Stimulated activated CD8-positive, alpha-beta memory T cell treated with anti-CD3 and anti-CD28 coated beads, Interleukin-15, amount 100 ng/mL, for 4 hours (primary cell): ENCODE results near the gene PTPRN.

Experiments used
- DNase-seq, 2 donors: peaks; one replicate each; pipeline ENCODE4 v3.0.0-alpha.2; 2020; ENCODE audit warnings: low read depth in 2 of 2

Gene PTPRN

DNA sequence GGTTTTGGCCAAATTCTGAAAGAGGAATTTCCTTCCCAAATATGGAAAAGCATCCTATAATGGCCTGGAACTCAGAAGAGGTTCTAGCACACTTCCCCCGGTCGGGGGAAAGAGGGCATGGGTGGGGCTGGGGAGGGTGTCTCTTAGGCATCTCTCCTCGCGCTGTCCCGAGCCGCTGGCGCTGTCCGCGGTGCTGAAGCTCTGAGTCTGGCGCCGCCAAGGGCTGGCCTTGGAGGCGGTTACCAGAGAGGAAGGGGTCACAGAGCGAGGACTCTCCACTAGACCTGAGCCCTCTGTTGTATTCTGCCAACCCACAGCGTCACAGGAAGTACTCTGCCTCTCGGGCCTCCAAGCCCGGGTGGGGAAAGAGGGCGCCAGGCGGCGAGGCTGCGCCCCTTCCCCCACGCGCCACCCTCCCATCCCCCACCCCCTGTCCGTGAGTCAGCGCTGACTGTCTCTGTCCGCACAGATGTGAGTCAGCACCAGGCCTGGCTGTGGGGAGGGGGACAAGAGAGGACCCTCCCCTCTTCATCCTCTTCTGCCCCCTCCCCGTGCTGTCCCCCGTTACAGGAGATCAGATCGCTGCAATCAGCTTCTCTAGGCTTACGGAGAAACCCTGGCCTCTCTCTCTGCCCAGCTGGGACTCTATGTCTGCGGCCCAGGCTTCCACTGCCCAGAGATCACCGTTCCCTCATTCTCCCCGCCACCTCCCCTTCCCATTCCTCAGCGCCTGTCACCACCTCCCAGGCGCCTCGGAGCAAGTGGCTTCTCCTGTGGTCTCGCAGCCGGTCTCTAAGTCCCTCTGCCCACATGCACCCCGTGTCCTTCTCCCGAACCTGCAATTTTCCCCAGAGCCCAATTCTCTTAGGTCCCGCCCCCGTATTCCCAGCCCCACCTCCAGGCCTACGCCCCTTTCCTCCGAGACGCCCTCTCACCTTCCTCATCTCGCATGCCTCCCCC, 779 bp downstream of the PTPRN start:
- DNase-seq: peak in 1 of 2 donors; percentile 9

DNA sequence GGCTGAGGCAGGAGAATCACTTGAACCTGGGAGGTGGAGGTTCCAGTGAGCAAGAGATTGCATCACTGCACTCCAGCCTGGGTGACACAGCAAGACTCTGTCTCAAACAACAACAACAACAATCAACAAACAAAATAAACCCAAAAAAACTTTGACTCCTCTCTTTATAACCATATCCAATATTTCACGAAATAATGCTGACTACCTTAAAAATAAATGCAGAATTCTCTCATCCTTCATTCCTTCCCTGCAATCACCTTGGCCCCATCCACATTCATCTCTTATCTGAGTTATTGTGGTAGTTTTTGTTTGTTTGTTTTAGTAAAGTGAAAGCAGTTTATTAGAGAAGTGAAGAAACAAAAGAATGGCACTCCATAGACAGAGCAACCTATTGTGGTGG, 3.2 kb downstream of the PTPRN start:
- no peak for DNase-seq

DNA sequence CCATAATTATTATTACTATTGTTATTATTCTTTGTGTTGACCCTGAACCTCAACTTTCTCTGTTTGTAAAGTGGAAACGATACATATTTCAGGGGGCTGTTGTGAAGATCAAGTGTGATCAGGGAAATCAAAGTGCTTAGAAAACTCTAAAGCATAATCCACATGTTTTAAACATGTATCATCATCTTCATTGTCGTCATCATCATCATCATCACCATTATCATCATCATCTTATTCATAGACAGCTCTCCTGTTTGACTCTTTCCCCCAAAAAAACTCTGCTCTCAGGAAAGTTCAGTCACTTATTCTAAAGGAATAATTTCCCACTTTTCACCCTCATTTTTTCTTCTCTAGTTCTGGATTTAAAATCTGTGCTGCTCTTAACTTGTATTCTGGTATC, 5.0 kb downstream of the PTPRN start:
- DNase-seq: no peak

DNA sequence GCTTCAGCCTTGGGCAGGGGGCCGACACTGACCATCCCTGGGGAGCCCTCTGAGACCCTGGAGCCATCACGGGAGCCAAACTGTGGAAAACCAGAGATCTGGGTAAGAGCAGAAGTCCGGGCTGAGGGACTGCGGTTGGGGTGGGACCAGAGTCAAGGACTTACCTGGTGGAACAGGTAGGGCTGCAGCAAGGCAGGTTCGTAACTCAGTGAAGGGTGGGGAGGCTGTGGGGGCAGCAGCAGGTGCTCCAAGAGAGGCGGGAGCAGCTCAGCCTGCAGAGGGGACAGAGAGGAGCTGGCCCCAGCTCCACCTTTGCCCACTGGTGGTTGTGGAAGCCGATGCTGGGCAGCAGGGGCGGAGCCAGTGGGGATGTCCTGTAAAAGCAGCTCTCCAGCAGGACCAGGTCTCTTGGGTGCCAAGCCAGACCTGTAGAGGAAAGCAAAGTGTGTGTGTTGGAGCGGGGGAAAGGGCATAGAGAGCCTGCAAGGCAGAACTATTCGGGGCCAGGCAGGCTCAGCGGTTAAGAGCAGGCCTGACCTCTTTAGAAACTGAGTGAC, 6.7 kb downstream of the PTPRN start:
- no peak for DNase-seq

DNA sequence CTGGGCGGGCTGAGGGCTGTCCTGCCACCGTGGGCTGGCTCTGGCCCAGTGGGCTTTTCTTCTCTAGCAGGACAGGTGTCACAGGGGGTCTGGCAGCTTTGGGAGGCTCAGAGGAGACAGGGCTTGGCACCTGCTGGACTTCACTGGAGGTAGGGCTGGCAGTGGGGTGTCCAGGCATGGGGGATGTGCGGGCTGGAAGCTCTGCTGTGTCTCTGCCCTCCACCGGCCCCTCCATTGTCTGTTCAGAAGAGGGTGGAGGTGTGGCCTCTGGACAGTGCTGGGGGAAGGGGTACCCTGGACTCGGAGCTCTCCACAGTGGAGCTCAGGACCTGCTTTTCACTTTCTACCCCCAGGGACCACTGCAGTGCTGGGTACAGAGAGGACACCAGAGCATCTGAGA, 9.2 kb downstream of the PTPRN start:
- DNase-seq: no peak

DNA sequence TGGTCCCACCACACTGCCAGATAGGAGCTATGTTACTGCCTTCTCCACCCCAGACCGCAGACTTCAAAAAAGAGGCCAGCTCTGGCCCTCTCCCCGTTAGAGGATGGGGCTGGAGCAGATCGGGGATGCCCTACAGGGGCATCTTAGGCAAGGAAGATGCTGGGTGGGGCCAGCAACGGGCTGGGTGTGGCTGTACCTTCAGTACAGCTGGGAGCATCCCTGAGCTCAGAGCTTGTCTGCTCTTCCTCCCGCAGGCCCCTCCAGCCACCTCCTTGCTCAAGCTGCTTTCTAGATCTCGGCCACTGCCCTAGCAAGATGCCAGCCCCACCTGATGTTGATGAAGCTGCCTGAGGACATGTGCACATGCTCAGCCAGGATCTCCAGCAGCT, 9.8 kb downstream of the PTPRN start:
- DNase-seq: no peak

DNA sequence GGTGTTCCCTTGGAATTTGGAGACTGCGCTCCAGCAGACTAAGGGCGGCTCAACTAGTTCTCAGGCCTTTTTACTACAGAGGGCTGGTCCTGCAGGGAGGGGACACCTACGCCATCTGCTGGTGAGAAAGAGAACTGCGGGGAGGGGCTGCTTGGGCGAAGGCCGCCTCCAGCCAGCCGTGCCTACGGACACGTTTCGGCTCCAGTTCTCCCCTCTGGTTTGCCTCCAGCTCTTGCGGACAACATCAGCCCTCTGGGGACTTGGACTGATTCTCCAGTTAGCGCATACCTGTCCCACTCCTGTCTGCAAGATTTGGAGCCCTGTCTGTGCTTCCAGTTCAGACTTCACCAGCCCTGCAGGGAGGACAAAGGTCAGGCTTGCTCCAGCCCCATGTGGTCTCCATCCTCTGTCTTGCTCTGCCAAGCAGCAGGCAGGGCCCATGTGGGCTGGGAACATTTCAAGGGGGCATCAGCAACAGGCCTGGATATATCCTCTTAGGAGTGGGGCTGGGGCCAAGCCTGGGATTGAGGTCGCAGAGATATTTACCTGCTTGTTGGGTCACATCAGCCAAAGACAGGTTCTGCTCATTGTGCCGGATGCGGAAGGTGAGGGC, 10.3 kb downstream of the PTPRN start:
- DNase-seq: peak; percentile 63 to 75

DNA sequence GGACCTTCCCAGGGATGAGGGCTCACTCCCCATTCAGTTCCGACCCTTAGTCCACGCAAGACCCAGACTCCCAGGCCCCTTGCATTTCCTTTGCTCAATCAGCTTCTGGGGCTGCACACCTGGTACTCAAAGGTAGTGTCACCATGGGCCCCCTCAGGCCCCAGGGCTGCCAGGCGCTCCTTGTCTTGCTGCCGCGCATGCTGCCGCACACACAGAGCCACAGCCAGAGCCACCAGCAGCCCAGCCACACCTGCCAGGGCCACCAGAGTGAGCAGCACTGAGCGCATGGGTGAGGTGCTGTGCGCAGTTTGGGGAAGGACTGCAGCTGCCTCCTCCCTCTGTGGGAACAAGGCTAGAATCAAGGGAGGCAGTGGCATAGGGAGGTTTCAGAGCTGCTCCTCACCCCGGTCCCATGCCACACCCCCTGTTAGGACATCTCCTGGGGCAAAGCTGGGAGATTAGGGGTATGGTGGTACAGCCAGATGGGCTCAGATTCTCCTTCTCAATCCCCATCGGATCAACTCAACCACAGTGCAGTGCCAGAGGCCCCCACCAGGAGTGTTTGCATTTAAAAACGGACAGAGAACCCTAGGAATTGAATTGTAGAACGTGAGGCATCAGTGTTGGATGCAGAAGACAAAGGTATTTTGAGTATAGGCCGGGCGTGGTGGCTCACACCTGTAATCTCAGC, 11.3 kb downstream of the PTPRN start:
- no peak for DNase-seq

DNA sequence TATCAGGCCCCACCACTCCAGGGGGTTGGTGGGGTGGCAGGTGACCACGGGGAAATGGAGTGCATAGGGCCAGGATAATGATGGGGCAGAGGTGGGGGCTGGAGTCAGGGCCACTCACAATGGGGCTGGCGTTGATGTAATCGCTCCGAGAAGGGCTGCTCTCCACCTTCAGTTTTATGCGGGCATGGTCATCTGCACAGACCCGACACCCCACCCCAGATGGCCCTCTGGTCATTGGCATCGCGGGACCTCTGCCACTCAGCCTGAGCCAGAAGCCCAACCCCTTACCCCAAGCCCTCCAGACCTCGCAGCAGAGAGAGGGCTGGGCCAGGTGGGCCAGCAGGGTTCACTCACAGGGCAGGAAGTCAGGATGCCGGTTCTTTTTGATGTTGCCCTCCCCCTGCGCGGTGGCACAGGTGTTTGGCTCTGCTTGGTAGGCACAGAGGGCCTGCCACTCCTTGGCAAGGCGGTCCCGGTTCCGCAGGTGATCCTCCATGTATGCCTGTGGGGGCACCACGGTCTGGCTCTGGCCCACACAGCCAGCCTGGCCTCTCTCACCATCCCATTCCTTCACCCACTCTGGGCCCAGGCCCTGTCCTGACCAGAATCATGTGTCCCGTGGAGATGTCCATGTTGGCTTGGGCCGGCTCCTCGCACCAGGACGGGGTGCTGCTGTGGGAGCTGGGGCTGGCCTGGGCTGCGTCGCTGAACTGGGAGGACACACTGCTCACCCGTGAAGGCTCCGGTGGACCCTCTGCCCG, 12.4 kb downstream of the PTPRN start:
- no peak for DNase-seq

DNA sequence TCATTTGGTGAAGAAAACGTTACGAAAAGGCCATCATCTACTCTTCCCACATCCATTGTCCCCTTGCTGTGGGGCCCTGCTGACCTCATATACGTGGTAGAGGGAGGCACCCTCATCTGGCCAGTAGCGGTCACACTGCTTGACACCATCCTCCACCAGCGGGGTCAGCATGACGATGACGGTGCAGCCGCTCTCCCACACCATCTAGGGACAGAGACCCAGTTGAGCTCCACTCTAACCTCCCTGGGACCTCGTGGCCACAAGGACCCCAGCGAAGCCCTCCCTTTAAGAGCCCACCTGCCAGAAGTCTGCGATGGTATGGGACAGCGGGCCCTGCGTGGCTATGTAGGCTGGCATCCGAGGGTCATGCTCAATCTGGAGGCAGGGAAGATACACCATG, 13.1 kb downstream of the PTPRN start:
- no peak for DNase-seq

DNA sequence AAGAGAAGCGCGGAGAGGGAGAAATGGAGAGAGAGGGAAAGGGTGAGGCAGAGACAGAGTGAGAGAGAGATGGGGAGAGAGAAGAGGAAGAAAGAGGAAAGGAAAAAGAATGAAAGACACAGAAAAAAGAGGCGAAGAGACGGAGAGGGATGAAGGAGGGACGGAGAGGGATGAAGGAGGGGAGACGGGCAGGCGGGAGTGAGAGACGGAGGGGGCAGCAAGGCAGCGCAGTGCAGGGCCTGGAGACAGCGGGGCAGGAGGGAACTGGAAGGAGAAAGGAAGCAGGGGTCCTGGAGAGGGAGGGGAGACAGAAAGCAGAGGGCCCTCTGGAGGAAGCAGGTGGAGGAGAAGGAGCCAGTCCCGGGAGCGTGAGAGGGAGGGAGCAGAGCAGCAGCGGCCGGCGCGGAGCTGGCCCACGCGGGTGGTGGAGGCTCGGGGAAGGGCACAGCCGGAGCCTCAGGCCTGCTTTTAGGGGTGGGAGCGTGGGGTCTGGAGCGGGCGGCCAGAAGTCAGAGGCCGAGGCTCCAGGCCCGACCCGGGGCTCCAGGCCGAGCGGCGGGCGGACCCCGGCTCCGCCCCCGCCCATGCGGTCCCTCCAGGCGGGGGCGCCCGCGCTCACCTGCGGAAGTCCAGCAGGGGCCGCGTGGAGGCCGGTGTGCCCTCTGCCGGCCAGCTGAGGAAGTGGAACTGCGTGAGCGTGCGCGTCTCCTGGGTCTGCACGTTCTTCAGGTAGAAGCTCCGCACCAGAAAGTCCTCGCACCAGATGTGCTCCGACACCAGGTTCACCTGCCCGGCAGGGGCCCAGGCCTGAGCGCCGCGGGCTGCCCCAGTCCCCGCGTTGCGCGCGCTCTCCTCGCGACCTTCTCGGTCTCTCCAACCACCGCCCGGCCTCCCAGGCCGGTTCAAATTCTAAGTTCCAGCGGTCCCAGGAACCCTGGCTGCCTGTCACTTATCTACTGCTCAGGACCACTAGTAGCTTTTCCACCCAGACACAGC, 14.5 kb downstream of the PTPRN start:
- peak; percentile 71 to 77 for DNase-seq

DNA sequence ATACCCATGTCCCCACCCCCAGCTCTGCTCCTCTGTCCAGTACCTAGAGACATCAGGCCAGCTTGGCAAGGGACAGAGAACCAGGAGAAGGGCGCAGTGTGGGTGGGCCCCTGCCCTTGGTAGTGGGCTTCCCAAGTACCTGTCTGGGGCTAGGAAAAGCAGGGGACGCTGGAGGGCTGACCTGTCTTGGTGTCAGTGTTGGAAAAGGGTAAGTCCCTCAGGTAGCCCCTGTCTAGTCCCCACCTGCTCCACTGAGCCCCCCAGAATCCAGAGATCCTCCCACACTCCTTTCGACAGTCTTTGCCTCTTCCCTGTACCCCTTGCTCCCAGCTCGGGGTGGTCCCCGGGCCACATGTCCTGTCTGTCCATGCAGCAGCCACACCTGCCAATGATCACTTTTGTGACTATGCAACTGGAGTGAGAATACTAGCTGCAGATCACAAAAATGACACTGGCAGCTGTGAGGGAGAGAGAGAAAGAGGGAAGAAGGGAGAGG, 15.4 kb downstream of the PTPRN start:
- DNase-seq: no peak

DNA sequence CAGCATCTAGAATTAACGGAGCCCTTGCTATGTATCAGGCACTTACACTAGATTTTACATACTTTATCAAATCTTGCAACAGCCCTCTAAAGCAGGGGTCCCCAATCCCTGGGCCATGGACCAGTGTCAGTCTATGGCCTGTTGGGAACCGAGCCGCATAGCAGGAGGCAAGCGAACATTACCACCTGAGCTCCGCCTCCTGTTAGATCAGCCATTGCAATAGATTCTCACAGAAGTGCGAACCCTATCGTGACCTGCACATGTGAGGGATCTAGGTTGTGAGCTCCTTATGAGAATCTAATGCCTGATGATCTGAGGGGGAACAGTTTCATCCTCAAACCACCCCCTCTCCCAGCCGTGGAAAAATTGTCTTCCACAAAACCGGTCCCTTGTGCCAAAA, 16.6 kb downstream of the PTPRN start:
- DNase-seq: no peak

DNA sequence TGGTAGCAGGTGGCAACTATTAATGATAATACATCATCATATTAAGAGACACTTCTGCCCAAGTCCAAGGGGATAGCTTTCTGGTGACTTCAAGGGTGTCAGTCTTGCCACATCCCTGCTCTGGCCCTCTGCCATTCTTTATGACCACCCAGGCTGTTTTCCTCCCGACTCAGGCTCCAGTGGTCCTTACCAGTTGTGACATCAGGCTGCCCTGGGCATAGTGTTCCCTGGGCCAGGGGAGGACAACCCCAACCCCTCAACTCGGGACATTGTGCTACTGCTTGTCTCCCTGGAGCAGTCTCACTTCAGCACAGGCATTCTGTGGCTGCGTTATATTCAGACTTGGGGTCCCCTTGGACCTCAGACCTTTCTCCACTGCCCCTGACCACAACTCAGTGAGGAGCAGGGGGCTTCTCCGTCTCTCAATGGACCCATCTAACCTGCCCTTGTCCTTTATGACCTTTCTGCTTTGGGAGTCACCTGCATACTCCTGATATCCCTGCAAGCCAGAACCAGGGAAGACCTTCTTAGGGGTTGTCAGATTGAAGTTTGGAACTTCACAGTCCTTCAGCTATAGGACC, 17.2 kb downstream of the PTPRN start:
- DNase-seq: no peak

DNA sequence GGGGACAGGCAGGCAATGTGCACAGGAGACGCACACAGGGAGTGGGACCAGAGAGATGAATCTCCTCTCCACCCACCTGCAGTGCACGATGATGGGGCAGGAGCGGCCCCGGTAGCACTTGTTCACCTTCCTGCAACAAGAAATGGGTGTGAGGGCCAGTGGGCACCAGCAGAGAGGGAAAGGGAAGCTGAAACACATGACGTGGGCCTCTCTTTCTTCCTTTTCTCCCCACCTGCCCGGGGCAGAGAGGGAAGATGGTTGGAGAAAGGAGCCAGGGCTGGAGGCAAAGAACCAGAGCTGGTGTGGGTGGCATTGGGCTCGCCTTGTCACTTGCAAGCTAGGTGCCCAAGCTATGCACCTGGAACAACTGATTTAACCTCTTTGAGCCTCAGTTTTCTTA, 17.8 kb downstream of the PTPRN start:
- no peak for DNase-seq

DNA sequence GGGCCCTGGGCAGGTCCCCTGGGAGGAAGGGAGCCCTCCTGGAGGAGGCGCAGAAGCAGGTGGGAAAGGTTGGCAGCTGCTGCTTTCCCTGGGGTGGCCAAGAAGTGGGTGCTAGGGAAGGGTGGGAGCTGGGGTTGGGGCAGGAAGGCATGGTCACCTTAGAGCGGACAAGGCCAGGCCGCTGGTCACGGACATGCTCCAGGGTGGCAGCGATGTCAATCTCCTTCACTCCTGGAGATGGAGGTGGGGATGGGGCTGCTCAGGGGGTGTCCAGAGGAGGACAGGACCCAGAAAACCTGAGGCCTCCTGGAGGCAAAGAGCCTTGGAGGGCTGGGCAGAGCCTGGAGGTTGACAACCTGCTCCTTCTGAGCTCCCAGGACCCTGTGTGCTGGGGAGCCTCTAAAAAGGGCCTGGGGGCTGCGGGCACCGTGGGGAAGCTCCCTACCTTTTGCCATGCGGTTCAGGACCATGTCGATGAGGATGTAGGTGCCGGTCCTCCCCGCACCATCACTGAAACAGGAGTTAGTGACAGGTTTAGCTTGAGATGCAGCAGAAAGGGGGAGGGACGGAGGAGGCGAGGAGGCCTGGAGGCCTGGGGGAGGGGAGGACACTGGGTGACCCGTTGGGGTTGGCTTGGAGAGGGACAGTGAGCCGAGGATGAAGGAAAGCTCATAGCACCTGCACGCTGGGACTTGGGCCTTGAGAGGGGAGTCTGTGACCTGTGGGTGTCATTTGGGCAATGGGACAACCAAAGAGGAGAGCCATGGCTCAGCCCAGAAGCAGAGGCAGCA, 18.6 kb downstream of the PTPRN start:
- DNase-seq: no peak

DNA sequence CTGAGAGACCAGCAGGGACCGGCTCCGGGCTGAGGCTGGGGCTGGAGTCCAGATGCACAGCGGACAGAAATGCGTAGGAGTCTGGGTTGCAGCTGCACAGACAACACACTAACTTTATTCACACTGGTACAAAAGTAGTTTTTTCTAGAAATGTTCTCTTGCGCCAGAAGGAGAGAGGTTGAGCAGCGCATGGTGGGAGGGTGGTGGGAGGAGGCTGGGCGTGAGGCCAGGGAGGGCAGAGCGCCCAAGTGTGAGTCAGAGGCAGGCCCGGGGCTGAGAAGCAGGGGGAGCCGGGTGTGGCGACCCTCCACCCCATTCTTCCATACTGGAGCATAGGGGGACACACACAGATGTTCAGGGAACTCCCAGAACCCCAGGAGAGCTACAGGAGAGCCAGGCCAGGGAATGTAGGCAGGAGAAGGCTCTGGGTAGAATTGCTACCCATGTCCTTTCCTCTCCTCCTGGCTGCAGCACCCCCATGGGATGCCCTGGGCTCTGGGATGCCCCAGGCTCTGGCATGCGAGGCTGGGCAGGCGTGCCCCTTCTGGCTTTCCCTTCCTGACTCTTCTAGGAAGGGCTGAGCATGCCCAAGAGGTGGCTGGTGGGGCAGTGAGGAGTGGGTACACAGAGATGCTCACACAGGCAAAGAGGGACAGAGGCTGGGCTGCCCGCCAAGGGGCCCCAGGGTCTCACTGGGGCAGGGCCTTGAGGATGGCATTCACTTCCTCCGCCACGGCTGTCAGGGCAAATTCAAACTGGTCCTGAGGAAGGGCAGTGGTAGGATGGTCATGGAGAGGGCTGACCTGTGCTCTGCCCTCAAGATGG, 19.5 kb downstream of the PTPRN start:
- DNase-seq: no peak

DNA sequence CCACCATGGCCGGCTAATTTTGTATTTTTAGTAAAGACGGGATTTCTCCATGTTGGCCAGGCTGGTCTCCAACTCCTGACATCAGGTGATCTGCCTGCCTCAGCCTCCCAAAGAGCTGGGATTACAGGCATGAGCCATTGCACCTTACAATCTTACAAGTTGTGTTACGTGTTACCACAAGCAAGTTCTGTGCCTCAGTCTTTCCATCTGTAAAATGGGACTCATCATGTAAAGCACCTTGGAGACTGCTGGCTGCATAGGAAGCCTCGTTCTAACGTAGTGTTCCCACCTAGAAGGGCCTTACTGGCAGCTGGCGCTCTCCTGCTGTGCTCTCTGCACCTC, 20.0 kb downstream of the PTPRN start:
- DNase-seq: no peak
